ENCODE data around the gene CDHR3.

CDHR3 gene

GRCh38 chr7:106068986-106069385 is 105.9 kb downstream of the CDHR3 start:
- no peak for DNase-seq

GRCh38 chr7:106069471-106070200 is 106.6 kb downstream of the CDHR3 start:
- no peak for DNase-seq

GRCh38 chr7:106070201-106070551 is 107.1 kb downstream of the CDHR3 start:
- no peak for DNase-seq

GRCh38 chr7:106070567-106071254 is 107.6 kb downstream of the CDHR3 start:
- no peak for DNase-seq

GRCh38 chr7:106071356-106071998 is 108.4 kb downstream of the CDHR3 start:
- peak; percentile 96 for DNase-seq

GRCh38 chr7:106071999-106072714 is 109.1 kb downstream of the CDHR3 start:
- no peak for DNase-seq

GRCh38 chr7:106072715-106073091 is 109.6 kb downstream of the CDHR3 start:
- DNase-seq = no peak

- DNase-seq = no peak
Measured at GRCh38 chr7:106073701-106074100, 110.6 kb downstream of the CDHR3 start.

- no peak for DNase-seq
Measured at GRCh38 chr7:106074257-106074656, 111.2 kb downstream of the CDHR3 start.

- DNase-seq = no peak
Measured at GRCh38 chr7:106075937-106076336, 112.9 kb downstream of the CDHR3 start.

GRCh38 chr7:106076537-106076936 is 113.5 kb downstream of the CDHR3 start:
- no peak for DNase-seq

GRCh38 chr7:106080300-106080987 is 117.4 kb downstream of the CDHR3 start:
- DNase-seq = no peak

GRCh38 chr7:106082087-106082854 is 119.2 kb downstream of the CDHR3 start:
- no peak for DNase-seq

Data from GF-D8 (cell line).